Spleen (tissue), 11 donors: ENCODE data around the gene UBQLN1. TPM values are rescaled to one million over a fixed set of nuclear protein-coding genes. Genes with fewer than 3 reads are reported as not detected.

ENCODE experiments used
- DNase-seq: peaks from one replicate; pipeline ENCODE4 v3.0.0-alpha.2; 2020
- H3K27ac ChIP-seq, 8 donors: fragments of 200-600 bp; sonication (generic) in 7 of 8; 1 replicate in 4 of 8; 2 replicates in 4 of 8; pipeline versions ENCODE4 v1.5.0 to v1.8.0; 2016 to 2021; ENCODE audit warnings: inconsistent platforms in 4 of 8, mild to moderate bottlenecking in 4 of 8, moderate library complexity in 1 of 8
- H3K27me3 ChIP-seq, 7 donors: fragments of 200-600 bp; sonication (generic) in 6 of 7; replicated peaks in 1 of 7; 1 replicate in 4 of 7; 2 replicates in 3 of 7; pipeline versions ENCODE4 v1.5.0 to v1.8.0; 2016 to 2021; ENCODE audit warnings: inconsistent platforms in 3 of 7, mild to moderate bottlenecking in 1 of 7
- H3K36me3 ChIP-seq, 6 donors: fragments of 200-600 bp; sonication (generic) in 5 of 6; 1 replicate in 4 of 6; 2 replicates in 2 of 6; pipeline versions ENCODE4 v1.5.0 to v1.8.0; 2016 to 2021; ENCODE audit warnings: inconsistent platforms in 2 of 6
- H3K4me1 ChIP-seq, 6 donors: fragments of 200-600 bp; sonication (generic) in 5 of 6; 1 replicate in 3 of 6; 2 replicates in 3 of 6; pipeline versions ENCODE4 v1.5.0 to v1.8.0; 2016 to 2021; ENCODE audit warnings: inconsistent platforms in 3 of 6
- H3K4me3 ChIP-seq, 8 donors: fragments of 200-600 bp; sonication (generic) in 7 of 8; 1 replicate in 4 of 8; 2 replicates in 4 of 8; pipeline versions ENCODE4 v1.5.0 to v1.8.0; 2016 to 2021; ENCODE audit warnings: inconsistent platforms in 4 of 8, mild to moderate bottlenecking in 4 of 8, moderate library complexity in 2 of 8
- H3K9me3 ChIP-seq, 8 donors: fragments of 200-600 bp; sonication (generic) in 7 of 8; 1 replicate in 4 of 8; 2 replicates in 4 of 8; pipeline versions ENCODE4 v1.5.0 to v1.8.0; 2016 to 2021; ENCODE audit warnings: inconsistent platforms in 4 of 8
- CTCF ChIP-seq, 11 experiments: fragments of 200-600 bp in 7 of 11; fragments of 450-650 bp in 4 of 11; sonication (generic) in 4 of 11; IDR thresholded peaks in 8 of 11; conservative IDR thresholded peaks in 3 of 11; 1 replicate in 7 of 11; 2 replicates in 4 of 11; pipeline versions ENCODE4 v1.4.0 to v1.8.0; 2016 to 2021; ENCODE audit warnings: antibody characterized with exemption in 11 of 11, inconsistent platforms in 4 of 11, mild to moderate bottlenecking in 1 of 11
- POLR2A ChIP-seq, 3 donors: fragments of 450-650 bp; IDR thresholded peaks; one replicate each; pipeline ENCODE4 v1.5.1; 2017; ENCODE audit warnings: antibody characterized with exemption in 3 of 3, mild to moderate bottlenecking in 1 of 3
- POLR2AphosphoS5 ChIP-seq, 3 donors: sonication (generic); formaldehyde crosslinking; IDR thresholded peaks; one replicate each; pipeline ENCODE4 v1.5.1; 2017; ENCODE audit warnings: antibody characterized with exemption in 3 of 3
- WGBS, 5 donors: extraction: QIAGEN DNeasy Blood & Tissue Kit in 3 of 5; methylation state at CpG; one replicate each; pipeline versions ENCODE4 v1.1.5 to v1.1.7; 2013 to 2018; 5-methylcytosine and 5-hydroxymethylcytosine counted together
- intact Hi-C: fragments of 100-400 bp; cut with DNase I; formaldehyde crosslinking; loops from one replicate; pipeline ENCODE4 v1.15.0; 2023; ENCODE audit warnings: low total_unique reads
- polyA plus RNA-seq, 3 donors: library from polyadenylated mRNA; stranded (reverse); fragments of 200-250 nt; gene quantifications; one replicate each; pipeline ENCODE4 v1.2.1, GENCODE V29; 2013
- total RNA-seq, 7 donors: library from RNA; depleted of rRNA in 3 of 7; stranded (reverse); fragments of >200 nt in 3 of 7; fragmentation: NEBNext Ultra II Directional in 4 of 7; extraction: Animal tissue kit (Norgen Biotek cat#: 25700) in 4 of 7; gene quantifications; one replicate each; pipeline versions ENCODE4 v1.1.0 to v1.2.1, GENCODE V29; 2016 to 2021
- donor health status: healthy with polysubstance abuse.
- donor health status: DM: no; HTN: no; CAD: no; lungs with moderate emphysema.
- donor health status: DM: no; HTN: no; CAD: no.
- donor health status: Bipolar disorder and iron deficiency.
- donor health status: healthy.
- donor health status: DM: no; HTN: no; CAD: no.
- donor health status: DM: yes; HTN: yes; CAD: no.

Gene UBQLN1
- total and polyA plus RNA-seq, 10 donors = 19.9 to 93.4 (median 82.1) TPM

- intact Hi-C loops = no loop called here
- DNase-seq = no peak
- 94 to 100% (median 100%) methylated on average over 1 of the region's 1 CpG for WGBS, 5 donors
- Histone ChIP-seq H3K36me3 (peaks cover 0 to 22% (median 2%) of the 10 kb centered on the region in 6 donors), H3K4me3 (no peak overlapping the region), H3K9me3 (no peaks in the 10 kb centered on the region), H3K27ac (no peak overlapping the region), H3K4me1 (no peaks in the 10 kb centered on the region), H3K27me3 (no peaks in the 10 kb centered on the region)
- TF ChIP-seq CTCF (IDR thresholded peaks at IDR 0.05 in 8 of 11, conservative IDR thresholded peaks at IDR 0.05 in 3 of 11) (no peak), POLR2AphosphoS5 (IDR thresholded peaks at IDR 0.05) (no peak)
These were observed 74.5 kb downstream of the UBQLN1 start for GRCh38 chr9:83633255-83633654.

- H3K36me3 ChIP-seq = peaks cover 0 to 39% (median 9%) of the 10 kb centered on the region in 6 donors
- 65 to 76% (median 68%) methylated on average over 11 of the region's 11 CpGs for WGBS, 5 donors
- H3K27me3 ChIP-seq = no peaks in the 10 kb centered on the region
- intact Hi-C loops = no loop called here
- no peak overlapping the region for H3K27ac ChIP-seq
- no peak overlapping the region for H3K4me3 ChIP-seq
- no peaks in the 10 kb centered on the region for H3K9me3 ChIP-seq
- no peak for TF ChIP-seq POLR2AphosphoS5 (IDR thresholded peaks at IDR 0.05)
- no peak for TF ChIP-seq POLR2A (IDR thresholded peaks at IDR 0.05)
- no peak for TF ChIP-seq CTCF (IDR thresholded peaks at IDR 0.05 in 8 of 11, conservative IDR thresholded peaks at IDR 0.05 in 3 of 11)
- DNase-seq = no peak
- no peaks in the 10 kb centered on the region for H3K4me1 ChIP-seq
These were observed 76.8 kb downstream of the UBQLN1 start for GRCh38 chr9:83630938-83631457.

DNA sequence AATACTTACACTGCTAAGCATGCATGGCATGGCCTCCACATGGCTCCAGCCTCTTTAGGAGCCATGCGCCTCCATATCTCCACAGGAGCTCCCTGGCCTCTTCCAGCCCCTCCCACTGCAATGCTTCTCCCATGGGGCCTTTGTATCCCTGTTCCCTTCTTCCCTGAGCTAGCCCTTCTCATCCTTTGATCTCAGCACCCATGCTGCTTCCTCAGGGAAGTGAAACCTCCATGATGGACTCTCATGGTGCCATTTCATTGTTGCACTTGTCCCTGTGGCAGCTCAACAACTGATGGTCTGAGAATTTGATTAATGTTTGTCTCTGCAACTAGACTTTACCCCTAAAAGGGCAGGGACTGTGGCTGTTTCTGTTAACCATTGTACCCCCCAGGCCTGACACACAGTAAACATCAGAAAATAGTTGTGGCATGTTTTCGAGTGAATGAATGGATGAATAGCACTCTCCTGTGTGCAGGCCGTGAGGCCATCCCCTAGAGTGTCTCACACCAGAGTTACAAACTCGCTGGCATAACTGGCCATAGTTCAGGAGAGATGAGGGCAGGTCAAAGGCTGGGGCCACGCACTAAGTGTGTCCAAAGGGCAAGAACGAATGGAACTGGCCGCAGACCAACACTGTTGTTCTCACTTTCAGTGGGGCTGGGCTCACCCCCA lies 78.2 kb downstream of the UBQLN1 start:
- no peak overlapping the region for H3K4me3 ChIP-seq
- WGBS, 5 donors = 89 to 96% (median 93%) methylated on average over 6 to 7 of the region's 7 CpGs
- peaks cover 0 to 39% (median 9%) of the 10 kb centered on the region in 6 donors for H3K36me3 ChIP-seq
- no peaks in the 10 kb centered on the region for H3K27me3 ChIP-seq
- no peak for TF ChIP-seq CTCF (IDR thresholded peaks at IDR 0.05 in 8 of 11, conservative IDR thresholded peaks at IDR 0.05 in 3 of 11)
- TF ChIP-seq POLR2A (IDR thresholded peaks at IDR 0.05) = no peak
- peak overlapping the region in 2 of 8 donors; percentile 44 to 60 for H3K27ac ChIP-seq
- DNase-seq = no peak
- H3K4me1 ChIP-seq = peaks cover 0 to 8% (median 2%) of the 10 kb centered on the region in 6 donors
- H3K9me3 ChIP-seq = no peaks in the 10 kb centered on the region
- intact Hi-C loops = no loop called here

DNA sequence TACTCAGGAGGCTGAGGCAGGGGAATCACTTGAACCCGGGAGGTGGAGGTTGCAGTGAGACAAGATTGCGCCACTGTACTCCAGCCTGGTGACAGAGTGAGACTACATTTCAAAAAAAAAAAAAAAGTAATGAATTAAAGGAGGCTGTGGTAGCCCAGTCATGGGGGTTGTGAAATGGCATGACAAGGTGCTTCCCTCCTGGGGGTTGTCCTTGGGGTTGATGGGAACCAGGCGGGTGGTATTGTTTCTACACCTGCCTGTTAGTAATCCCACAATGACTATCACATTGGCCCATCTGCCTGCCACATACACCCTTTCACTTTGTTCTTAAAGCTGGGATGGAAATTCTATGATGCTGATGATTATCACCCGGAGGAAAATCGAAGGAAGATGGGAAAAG lies 79.2 kb downstream of the UBQLN1 start:
- intact Hi-C loops = no loop called here
- Histone ChIP-seq H3K36me3 (peaks cover 0 to 39% (median 9%) of the 10 kb centered on the region in 6 donors), H3K4me1 (peaks cover 7 to 19% (median 12%) of the 10 kb centered on the region in 6 donors), H3K27ac (peak overlapping the region in 4 of 8 donors; percentile 34 to 60 (median 44)), H3K4me3 (no peak overlapping the region), H3K9me3 (no peaks in the 10 kb centered on the region), H3K27me3 (no peaks in the 10 kb centered on the region)
- 78 to 95% (median 84%) methylated on average over 5 of the region's 5 CpGs for WGBS, 5 donors
- TF ChIP-seq POLR2A (IDR thresholded peaks at IDR 0.05) (no peak), POLR2AphosphoS5 (IDR thresholded peaks at IDR 0.05) (no peak), CTCF (IDR thresholded peaks at IDR 0.05 in 8 of 11, conservative IDR thresholded peaks at IDR 0.05 in 3 of 11) (no peak)
- no peak for DNase-seq
